Stromal cell of bone marrow (primary cell): Measurements from ENCODE around the gene PSMB2.
"Not testable (repeated sequence)": the region's sequence is repeated elsewhere in the genome, so short reads cannot be mapped to it uniquely, and the experiment has no call there.

Experiments used
- DNase-seq: peaks from one replicate; pipeline ENCODE4 v3.0.0-alpha.2; 2012; ENCODE audit warnings: low read depth

The PSMB2 gene

GRCh38 chr1:35592991-35593769, 48.1 kb downstream of the PSMB2 start:
- DNase-seq = no peak

- no peak for DNase-seq
These were observed 50.1 kb downstream of the PSMB2 start for GRCh38 chr1:35591211-35591610.

GRCh38 chr1:35590476-35591040, 50.8 kb downstream of the PSMB2 start:
- no peak for DNase-seq

GRCh38 chr1:35589516-35590427, 51.6 kb downstream of the PSMB2 start:
- DNase-seq = no peak

- no peak for DNase-seq
These were observed 53.0 kb downstream of the PSMB2 start for GRCh38 chr1:35588197-35588910.

- DNase-seq = no peak
These were observed 53.6 kb downstream of the PSMB2 start for GRCh38 chr1:35587736-35588135.

GRCh38 chr1:35586808-35587207, 54.5 kb downstream of the PSMB2 start:
- DNase-seq = no peak

- DNase-seq = not testable (repeated sequence)
These were observed 55.5 kb downstream of the PSMB2 start for GRCh38 chr1:35585805-35586204.

GRCh38 chr1:35585281-35585680, 56.0 kb downstream of the PSMB2 start:
- no peak for DNase-seq

- DNase-seq = not testable (repeated sequence)
These were observed 59.7 kb downstream of the PSMB2 start for GRCh38 chr1:35581621-35582020.

GRCh38 chr1:35580949-35581388, 60.4 kb downstream of the PSMB2 start:
- DNase-seq = no peak

GRCh38 chr1:35577071-35577998, 64.0 kb downstream of the PSMB2 start:
- no peak for DNase-seq

- not testable (repeated sequence) for DNase-seq
These were observed 64.6 kb downstream of the PSMB2 start for GRCh38 chr1:35576766-35577070.

- DNase-seq = no peak
These were observed 65.1 kb downstream of the PSMB2 start for GRCh38 chr1:35576061-35576765.

- no peak for DNase-seq
These were observed 65.8 kb downstream of the PSMB2 start for GRCh38 chr1:35575416-35575958.

GRCh38 chr1:35574655-35575415, 66.5 kb downstream of the PSMB2 start:
- no peak for DNase-seq

GRCh38 chr1:35574125-35574654, 67.1 kb downstream of the PSMB2 start:
- no peak for DNase-seq

GRCh38 chr1:35573198-35574124, 67.9 kb downstream of the PSMB2 start, which contains the start of gene TFAP2E:
TFAP2E (plus strand) TSS chr1:35573314; CDS start chr1:35573578, 264 bp downstream.
- DNase-seq = no peak
